Stimulated activated CD4-positive, alpha-beta T cell treated with anti-CD3 and anti-CD28 coated beads, Interleukin-1b, Interleukin-23, amount 100 ng/mL, for 48 hours (primary cell): ENCODE results near the gene ZG16B.
A peak's percentile ranks its signal among the peaks of the same experiment; 100 is the strongest.

Experiments used
- DNase-seq: peaks from one replicate; pipeline ENCODE4 v3.0.0-alpha.2; 2020

The ZG16B gene

GRCh38 chr16:2808181-2808580 lies 21.9 kb upstream of the ZG16B start:
- DNase-seq, result no peak

- no peak for DNase-seq
Observed at GRCh38 chr16:2809149-2809760, 20.8 kb upstream of the ZG16B start.

- no peak for DNase-seq
Observed at GRCh38 chr16:2810651-2811050, 19.5 kb upstream of the ZG16B start.

- no peak for DNase-seq
Observed at GRCh38 chr16:2811703-2812471, 18.2 kb upstream of the ZG16B start.

GRCh38 chr16:2813771-2814221 lies 16.3 kb upstream of the ZG16B start:
- DNase-seq, result no peak

GRCh38 chr16:2814551-2815298 lies 15.4 kb upstream of the ZG16B start:
- DNase-seq, result no peak

- DNase-seq, result no peak
Observed at GRCh38 chr16:2815299-2815771, 14.8 kb upstream of the ZG16B start.

- DNase-seq, result peak; percentile 37
Observed at GRCh38 chr16:2816751-2817339, 13.3 kb upstream of the ZG16B start, which contains the start of gene PRSS21. Gene PRSS21 (plus strand): TSS chr16:2817237. CDS start chr16:2817269, 32 bp downstream.

GRCh38 chr16:2817340-2818271 lies 12.5 kb upstream of the ZG16B start:
- DNase-seq, result no peak

GRCh38 chr16:2818272-2818876 lies 11.7 kb upstream of the ZG16B start:
- DNase-seq, result no peak

GRCh38 chr16:2819179-2819938 lies 10.7 kb upstream of the ZG16B start:
- no peak for DNase-seq

GRCh38 chr16:2819939-2820835 lies 9.9 kb upstream of the ZG16B start:
- no peak for DNase-seq

- DNase-seq, result no peak
Observed at GRCh38 chr16:2820836-2821486, 9.1 kb upstream of the ZG16B start.

- DNase-seq, result no peak
Observed at GRCh38 chr16:2821487-2822157, 8.5 kb upstream of the ZG16B start.

GRCh38 chr16:2822158-2822495 lies 8.0 kb upstream of the ZG16B start:
- DNase-seq, result no peak

- DNase-seq, result no peak
Observed at GRCh38 chr16:2822496-2822895, 7.6 kb upstream of the ZG16B start.

GRCh38 chr16:2824626-2825025 lies 5.5 kb upstream of the ZG16B start:
- DNase-seq, result no peak

GRCh38 chr16:2825049-2825742 lies 4.9 kb upstream of the ZG16B start:
- no peak for DNase-seq
